ELR (cell line): Measurements from ENCODE around the gene MOB1A.
A peak's percentile ranks its signal among the peaks of the same experiment; 100 is the strongest.
"Not testable (repeated sequence)": the region's sequence is repeated elsewhere in the genome, so short reads cannot be mapped to it uniquely, and the experiment has no call there.

Experiments used
- DNase-seq: peaks from one replicate; pipeline ENCODE4 v3.0.0-alpha.2; 2015; ENCODE audit warnings: low read depth

Gene MOB1A

DNA sequence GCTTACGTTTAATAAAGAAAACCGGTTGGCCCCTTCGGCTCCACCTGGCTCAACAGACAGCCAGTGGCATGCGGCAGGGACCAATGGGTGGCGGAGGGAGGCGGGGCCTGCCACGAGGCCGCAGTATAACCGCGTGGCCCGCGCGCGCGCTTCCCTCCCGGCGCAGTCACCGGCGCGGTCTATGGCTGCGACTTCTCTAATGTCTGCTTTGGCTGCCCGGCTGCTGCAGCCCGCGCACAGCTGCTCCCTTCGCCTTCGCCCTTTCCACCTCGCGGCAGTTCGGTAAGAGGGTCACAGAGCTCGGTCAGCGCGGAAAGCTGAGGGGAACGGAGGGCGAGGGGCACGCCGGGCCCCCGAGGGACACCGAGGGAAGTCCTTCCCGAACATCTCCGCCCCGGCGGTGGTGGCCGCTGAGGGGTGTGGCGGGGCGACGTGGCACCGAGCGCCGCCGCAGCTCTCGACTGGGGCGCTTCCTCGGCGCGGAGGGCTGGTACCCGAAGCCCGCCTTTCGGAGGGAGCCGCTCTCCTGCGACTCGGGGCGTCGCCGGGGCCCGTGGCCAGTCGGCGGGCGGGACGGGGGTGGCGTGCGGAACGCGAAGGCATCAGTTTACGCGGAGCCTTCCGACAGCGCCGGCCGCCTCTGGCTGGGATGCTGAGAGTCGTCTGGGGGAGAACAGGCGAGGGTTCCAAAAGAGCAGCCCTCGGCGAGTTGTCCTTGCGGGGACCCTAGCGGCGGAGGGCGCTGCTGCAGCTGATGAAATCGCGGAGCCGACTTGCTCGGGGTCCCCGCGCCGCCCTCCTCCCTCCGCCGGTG is 20.0 kb upstream of the MOB1A start, which contains the start of gene MTHFD2:
MTHFD2 (plus strand) TSS at position 155 of the 814 bp plus-strand sequence; CDS start at position 182, 27 bp downstream.
- peak; percentile 100 for DNase-seq

DNA sequence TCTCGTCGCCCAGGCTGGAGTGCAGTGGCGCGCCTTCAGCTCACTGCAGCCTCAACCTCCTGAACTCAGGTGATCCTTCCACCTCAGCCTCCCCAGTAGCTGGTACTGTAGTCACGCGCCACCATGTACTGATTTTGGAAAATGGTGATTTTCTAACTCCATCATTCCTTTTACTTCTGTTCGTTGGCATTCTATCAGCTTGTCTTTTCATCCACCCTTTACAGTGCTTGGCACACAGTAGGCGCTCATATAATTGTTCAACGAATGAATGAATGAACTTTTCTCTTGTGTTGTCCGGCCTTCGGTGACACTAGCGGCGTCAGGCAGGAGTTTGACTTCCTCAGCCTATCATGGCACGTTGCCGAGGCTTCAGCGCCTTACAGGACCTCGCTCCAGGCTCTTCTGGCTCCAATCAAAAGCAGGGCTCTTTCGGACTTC is 19.4 kb upstream of the MOB1A start:
- no peak for DNase-seq

DNA sequence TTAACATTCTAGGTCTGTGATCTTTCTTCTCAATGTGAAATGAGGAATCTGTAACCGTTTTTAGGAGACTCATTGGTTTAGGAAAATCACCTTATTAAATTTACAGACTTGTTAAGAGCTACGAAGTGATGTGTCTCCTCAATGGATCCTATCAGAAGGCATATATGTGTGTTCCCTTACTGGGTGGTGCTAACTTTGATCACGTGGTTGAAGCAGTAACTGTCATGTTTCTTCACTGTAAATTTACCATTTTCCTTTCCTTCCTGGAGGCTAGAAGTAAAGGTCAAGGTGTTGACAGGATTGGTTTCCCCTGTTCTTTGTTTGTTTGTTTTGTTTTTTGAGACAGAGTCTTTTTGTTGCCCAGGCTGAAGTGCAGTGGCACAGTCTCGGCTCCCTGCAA is 18.4 kb upstream of the MOB1A start:
- DNase-seq = no peak

DNA sequence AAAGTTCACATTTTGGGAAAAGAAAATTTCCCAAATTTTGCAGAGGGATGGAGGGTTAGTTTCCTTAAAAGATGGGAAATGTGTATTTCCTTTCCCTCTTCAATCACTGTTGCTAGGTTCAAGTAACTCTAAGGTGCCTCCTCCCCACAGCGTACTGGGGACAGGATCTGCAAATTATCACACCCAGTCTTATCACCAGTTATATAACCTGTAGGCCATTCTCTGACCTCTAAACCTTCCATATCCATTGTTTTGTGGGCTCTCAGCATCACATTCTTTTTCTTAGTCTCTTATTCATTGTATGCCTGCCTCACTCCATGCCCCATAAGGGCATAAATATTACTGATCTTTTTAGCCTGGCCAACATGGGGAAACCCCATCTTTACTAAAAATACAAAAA is 16.1 kb upstream of the MOB1A start:
- DNase-seq = no peak

DNA sequence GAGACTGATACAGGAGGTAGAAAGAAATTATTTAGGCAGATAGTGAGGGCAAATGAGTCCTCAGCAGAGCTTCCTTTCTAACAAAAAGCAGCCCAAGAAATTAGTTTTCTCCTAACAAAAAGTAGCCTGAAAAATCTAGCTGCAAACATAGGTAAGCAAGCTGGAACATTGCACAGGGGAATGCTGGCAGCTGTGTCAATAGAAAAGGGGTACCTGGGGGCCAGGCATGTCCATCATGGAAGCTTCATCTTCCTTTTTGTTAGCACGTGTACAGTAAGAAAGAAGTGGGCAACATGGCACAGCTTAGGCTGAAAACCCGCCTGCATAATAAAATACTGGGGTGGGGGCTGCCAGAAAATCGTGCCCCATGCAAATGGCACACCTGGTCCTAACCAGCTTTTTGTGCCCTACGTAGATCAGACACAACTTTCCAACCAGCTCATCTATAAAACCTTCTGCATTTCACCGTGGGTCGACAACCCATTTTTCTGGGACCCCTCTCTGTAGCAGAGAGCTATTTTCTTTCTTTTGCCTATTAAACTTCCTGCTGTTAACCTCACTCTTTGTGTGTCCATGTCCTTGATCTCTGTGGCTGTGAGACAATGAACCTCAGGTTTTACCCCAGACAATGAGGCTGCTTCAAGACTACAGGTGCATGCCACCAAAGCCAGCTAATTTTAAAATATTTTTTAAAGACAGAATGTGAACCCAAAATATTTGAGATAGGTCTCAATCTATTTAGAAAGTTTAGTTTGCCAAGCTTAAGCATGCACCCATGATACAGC is 13.1 kb upstream of the MOB1A start:
- DNase-seq = no peak

DNA sequence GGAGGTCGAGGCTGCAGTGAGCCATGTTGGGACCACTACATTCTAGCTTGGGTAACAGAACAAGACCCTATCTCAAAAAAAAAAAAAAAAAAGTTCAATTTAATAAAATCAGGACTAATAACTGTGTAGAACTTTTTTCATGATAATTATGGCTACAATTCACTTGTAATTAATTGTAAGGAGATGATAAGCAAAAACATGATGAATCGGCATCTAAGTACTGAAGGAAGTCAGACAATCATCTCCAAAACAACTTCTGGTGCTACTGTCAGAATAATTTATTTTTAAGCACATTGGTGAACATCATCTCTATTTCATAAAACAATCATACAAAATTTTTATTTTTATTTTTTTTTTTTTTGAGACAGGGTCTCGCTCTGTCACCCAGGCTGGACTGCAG is 10.0 kb upstream of the MOB1A start:
- no peak for DNase-seq

DNA sequence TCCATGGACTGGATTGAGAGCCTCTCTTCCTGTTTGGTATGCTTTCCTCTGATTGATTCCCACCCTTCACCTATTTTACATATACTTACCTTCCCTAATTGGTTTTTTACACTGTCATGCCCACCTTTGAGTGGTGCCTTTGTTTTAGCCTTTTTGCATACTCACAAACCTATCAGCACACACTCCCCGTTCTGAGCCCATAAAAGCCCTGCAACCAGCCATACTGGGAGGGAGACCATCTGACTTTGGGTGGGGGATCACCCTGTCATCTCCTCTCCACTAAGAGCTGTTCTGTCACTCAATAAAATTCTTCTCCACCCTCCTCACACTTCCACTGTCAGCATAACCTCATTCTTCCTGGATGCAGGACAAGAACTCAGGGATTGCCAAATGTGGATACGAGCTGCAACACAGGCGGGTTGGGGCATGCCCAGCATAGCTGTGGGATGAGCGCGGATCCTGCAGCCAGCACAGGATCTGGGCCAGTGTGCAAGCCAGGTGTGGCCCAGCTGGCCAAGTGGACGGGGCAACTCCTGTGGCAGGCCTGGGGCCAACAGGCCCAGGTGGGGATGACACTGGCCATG is 9.4 kb upstream of the MOB1A start:
- DNase-seq = no peak

DNA sequence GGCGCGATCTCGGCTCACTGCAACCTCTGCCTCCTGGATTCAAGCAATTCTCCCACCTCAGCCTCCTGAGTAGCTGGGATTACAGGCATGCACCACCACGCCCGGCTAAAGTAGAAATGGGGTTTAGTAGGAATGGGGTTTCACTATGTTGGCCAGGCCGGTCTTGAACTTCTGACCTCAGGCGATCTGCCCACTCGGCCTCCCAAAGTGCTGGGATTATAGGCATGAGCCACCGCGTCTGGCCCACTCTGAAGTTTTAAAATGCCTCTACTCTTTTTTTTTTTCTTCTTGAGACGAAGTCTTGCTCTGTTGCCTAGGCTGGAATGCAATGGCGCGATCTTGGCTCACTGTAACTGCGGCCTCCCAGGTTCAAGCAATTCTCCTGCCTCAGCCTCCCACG is 8.0 kb upstream of the MOB1A start:
- DNase-seq = not testable (repeated sequence)

DNA sequence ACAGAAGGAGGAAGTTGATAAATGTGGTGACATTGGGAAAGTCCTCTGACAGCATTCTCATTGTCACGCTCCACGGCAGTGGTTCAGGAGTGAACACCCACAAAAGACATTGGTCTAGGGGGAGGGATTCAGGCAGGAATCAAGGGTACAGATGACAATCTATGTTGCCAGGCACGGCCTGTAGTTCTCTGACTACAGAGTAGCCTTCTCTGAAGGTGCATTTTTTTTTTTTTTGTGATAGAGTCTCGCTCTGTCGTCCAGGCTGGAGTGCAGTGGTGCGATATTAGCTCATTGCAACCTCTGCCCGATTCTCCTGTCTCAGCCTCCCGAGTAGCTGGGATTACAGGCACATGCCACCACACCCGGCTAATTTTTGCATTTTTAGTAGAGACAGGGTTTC is 7.4 kb upstream of the MOB1A start:
- DNase-seq = no peak

DNA sequence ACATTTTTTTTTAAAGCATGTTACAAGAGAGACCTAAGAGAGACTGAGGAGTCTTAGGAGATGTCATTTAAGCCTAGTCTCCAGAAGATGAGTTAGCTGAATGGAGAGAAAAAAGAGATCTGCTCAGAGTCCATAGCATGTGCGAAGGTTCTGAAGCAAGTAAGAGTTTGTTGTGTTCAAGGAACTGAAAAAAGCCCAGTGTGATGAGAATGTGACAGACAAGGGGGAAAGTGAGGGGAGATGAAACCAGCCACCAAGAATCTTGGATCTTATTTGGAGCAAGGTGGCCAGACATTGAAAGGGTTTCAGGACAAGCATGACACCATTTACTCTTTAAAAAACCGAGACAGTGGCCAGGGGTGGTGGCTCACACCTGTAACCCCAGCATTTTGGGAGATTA is 5.2 kb upstream of the MOB1A start:
- no peak for DNase-seq

DNA sequence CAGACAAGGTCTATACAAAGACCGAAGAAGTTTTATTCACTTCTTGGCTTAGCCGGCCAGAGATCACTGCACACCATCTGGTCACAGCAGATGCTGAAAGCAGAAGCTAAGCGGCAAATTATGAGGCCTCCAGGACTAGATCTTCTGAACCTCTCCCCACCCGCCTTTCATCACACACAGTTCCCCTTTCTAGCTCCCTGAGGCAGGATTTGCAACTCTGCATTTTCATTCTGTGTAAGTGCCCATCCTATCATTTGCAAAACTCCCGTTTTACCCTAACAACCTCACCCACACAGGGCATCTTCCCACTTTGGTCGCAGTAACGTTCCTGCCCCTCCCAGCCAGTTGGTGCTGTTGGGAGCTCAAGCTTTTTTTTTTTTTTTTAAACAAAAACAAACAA is 3.1 kb upstream of the MOB1A start:
- no peak for DNase-seq

DNA sequence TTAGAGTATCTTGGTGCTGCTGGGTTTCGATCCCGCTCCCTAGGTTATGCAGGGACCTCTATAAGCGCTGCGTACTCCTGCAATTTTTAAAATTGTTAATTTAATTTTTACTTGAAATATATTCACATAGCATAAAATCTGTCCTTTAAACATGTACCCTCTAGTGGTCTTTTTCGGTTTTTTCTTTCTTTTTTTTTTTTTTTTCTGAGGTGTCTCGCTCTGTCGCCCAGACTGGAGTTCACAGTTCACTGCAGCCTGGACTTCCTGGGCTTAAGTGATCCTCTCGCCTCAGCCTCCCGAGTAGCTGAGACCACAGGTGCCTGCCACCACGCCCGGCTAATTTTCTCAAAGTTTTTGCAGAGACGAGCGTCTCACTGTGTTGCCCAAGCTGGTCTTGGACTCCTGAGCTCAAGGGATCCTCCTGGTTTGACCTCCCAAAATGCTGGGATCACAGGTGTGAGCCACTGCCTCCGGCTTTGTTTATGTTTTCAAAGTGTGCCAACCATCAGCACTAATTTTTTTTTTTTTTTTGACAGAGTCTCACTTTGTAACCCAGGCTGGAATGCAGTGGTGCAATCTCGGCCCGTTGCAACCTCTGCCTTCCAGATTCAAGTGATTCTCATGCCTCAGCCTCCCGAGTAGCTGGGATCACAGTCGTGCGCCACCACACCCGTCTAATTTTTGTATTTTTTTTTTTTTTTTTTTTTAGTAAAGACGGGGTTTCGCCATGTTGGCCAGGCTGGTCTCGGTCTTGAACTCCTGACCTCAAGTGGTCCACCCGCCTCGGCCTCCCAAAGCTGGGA is 585 bp upstream of the MOB1A start:
- DNase-seq = no peak

DNA sequence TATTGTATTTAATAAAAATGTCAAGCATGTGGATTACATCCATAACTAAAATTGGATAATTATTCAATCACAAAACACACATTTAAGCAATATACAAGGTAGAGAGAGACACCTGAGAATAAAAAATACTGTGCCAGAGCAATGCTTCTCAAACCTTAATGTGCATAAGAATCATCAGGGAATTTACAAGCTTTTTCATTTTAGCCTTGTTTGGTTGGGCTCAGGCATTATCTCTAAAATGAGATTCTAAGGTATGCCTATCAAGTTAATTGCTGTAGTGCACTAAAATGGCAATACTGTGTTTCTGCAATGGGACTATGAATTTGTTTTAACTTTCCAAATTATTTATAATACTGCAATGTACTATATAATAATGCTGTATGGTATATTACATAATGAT is 983 bp downstream of the MOB1A start:
- DNase-seq = no peak

DNA sequence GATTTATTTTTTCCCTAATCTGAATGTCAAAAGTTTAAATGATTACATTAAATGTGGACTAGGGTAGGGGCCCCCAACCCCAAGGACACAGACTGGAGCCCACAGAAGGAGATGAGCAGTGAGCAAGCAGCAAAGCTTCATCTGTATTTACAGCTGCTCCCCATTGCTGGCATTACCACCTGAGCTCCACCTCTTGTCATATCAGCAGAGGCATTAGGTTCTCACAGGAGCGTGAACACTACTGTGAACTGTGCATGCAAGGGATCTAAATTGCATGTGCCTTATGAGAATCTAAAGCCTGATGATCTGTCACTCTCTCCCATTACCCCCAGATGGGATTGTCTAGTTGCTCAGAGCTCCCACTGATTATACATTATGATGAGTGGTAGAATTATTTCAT is 3.8 kb downstream of the MOB1A start:
- DNase-seq = no peak

DNA sequence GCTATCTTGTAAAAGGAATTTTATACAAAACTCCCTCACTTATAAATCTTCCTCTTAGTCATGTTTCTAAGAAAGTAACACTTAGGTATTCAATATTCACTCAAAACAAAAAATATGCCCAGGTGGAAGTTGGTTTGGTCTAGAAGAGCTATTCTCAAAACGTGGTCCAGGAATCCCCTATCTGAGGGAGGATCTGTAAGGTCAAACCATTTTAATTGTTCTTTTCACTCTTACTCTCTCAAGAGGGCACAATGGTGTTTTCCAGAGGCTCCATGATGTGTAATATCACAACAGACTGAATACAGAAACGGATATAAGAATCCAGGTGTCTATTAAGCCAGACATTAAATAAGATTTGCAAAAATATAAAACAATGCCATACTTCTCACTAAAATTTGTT is 9.9 kb downstream of the MOB1A start:
- DNase-seq = no peak

DNA sequence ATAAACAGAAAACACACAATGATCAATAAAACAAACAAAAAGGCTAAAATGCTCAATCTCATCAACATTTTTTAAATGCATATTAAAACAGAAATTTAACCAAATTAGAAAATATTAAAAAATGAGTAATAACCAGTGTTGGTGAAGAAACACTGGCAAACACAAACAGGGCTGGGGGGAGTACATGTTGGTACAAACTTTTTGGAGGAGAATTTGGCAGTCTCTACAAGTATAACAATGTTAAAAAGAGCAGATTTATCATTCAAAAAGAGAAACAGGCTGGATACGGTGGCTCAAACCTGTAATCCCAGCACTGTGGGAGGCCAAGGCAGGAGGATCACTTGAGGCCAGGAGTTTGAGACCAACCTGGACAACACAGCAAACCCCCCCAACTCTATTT is 13.9 kb downstream of the MOB1A start:
- no peak for DNase-seq

DNA sequence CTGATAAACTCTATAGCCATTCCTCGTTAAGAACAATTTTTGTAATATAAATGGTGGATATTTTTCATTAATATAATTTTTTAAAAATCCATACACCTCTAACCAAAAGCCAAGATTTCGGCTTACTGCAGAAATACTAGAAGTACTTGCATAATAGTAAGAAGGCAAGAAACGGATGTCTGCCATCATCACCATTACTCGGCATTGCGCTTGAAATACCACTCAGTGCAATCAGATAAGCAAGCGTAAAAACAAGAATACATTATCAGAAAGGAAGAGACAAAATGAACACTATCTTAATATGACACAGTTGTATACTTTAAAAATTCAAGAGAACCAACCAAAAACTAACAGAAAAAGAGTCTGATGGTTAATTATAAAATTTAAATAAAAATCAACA is 15.7 kb downstream of the MOB1A start:
- DNase-seq = no peak

DNA sequence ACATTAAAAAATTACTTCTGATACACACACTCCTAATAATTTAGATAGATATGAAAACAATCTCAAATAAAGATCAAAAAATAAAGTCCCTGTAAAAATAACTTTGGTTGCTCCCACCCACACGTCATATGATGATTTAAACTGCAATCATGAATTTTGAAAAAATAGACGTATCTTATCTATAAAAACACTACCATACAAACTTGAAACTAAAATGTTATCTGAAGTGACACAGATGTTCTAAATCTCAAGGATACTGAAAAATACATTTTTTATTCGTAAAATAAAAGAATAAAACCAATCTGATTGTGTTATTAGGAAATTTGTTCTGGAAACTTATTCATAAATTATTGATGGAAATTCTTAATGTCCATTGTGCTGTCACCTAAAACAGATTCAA is 22.8 kb downstream of the MOB1A start:
- no peak for DNase-seq

DNA sequence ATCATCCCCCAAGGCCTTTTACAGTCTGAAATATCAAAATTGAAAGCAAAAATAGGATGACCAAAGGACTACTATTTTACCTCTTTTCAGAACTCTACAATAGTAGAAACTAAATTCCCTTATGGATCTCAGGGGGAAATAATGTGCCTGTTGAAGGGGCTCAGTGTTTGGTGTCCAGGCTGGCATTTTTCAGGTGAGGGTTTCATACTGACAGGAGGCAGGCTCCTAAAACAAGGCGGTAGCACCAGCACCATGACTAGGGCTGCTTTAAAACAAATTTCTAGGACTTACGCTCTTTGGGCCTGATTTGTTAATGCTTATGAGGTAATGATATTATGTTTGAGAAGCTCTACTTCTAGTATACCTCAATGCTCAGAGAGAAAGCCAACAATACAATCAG is 25.7 kb downstream of the MOB1A start:
- DNase-seq = no peak

DNA sequence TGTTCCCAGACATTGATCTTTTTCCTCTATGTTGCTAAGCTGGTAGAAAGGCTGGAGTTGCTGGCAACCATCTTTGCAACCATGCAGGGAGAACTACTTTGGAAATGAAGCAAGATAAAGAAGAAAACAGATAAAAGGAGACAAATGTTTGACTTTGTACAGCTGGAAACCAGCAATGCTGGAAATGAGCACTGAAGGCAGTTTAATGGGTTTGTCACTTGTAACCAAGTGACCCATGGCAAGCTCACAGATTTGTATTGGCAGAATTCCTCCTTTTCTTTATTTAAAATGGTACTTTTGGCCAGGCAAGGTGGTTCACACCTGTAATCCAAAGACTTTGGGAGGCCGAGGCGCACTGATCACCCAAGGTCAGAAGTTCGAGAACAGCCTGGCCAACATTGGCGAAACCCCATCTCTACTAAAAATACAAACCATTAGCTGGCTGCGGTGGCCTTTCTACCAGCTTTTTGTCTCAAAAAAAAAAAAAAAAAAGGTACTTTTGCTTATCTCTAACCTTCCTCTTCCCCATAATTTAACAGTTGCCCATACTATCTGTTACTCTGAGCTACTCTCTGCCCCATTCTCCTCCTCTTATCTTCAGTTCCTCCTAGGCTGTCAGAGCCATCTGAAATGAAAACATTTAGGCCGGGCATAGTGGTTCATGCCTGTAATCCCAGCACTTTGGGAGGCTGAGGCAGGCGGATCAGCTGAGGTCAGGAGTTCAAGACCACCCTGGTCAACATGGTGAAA is 28.9 kb downstream of the MOB1A start:
- DNase-seq = no peak

DNA sequence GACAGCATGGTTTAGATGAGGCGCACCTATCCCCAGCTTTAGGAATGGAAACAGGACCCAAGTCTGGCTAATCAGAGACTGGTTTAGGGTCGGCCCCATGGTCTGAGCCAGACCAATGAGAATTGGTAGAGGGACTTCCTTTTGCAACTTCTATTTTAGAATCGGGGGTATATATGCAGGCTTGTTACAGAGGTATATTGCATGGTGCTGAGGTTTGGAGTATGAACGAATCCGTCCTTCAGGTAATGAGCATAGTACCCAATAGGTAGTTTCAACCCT is 29.5 kb downstream of the MOB1A start:
- DNase-seq = no peak
